IMR-90 (cell line): ENCODE results near the gene AQP6. TPM values are rescaled to one million over a fixed set of nuclear protein-coding genes. Genes with fewer than 3 reads are reported as not detected.

Experiments
- BHLHE40 ChIP-seq: fragments of 150-350 bp; IDR thresholded peaks from 2 replicates; pipeline ENCODE4 v1.6.1; 2016; ENCODE audit warnings: mild to moderate bottlenecking, low read depth, low read length
- CHD1 ChIP-seq: IDR thresholded peaks from 2 replicates; pipeline ENCODE4 v1.6.1; 2012; ENCODE audit warnings: low read depth, low read length, improper control_type of control experiment
- polyA plus RNA-seq, 3 experiments: library from polyadenylated mRNA; depleted of rRNA; stranded (reverse); fragments of >200 nt; gene quantifications; 2 replicates each; pipeline ENCODE4 v1.2.3, GENCODE V29; 2012; ENCODE audit warnings: low replicate concordance in 1 of 3
- total RNA-seq: library from RNA; depleted of rRNA; stranded (reverse); fragments of >200 nt; gene quantifications from 2 replicates; pipeline ENCODE4 v1.2.3, GENCODE V29; 2012
- TF ChIP-seq, protein P1 (sequence below): conservative IDR thresholded peaks from 2 replicates; pipeline ENCODE4 v1.5.1; 2012; ENCODE audit warnings: mild to moderate bottlenecking, low read depth, low read length, improper control_type of control experiment

Gene AQP6
- total and polyA plus RNA-seq, 2 of the 4 experiments (the other 2 are of a cell fraction) = not detected

GRCh38 chr12:50016501-50017475 lies 44.0 kb downstream of the AQP6 start (continued):
- TF ChIP-seq, protein P1, sequence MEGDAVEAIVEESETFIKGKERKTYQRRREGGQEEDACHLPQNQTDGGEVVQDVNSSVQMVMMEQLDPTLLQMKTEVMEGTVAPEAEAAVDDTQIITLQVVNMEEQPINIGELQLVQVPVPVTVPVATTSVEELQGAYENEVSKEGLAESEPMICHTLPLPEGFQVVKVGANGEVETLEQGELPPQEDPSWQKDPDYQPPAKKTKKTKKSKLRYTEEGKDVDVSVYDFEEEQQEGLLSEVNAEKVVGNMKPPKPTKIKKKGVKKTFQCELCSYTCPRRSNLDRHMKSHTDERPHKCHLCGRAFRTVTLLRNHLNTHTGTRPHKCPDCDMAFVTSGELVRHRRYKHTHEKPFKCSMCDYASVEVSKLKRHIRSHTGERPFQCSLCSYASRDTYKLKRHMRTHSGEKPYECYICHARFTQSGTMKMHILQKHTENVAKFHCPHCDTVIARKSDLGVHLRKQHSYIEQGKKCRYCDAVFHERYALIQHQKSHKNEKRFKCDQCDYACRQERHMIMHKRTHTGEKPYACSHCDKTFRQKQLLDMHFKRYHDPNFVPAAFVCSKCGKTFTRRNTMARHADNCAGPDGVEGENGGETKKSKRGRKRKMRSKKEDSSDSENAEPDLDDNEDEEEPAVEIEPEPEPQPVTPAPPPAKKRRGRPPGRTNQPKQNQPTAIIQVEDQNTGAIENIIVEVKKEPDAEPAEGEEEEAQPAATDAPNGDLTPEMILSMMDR = no peak
- TF ChIP-seq CHD1 (no peak), BHLHE40 (no peak)
